Stimulated activated CD4-positive, alpha-beta T cell treated with anti-CD3 and anti-CD28 coated beads, TNF-alpha, amount 100 ng/mL, for 4 hours (primary cell): ENCODE results near the gene TPSD1.
"Not testable (repeated sequence)": the region's sequence is repeated elsewhere in the genome, so short reads cannot be mapped to it uniquely, and the experiment has no call there.

ENCODE experiments used
- DNase-seq, 3 experiments: peaks; one replicate each; pipeline ENCODE4 v3.0.0-alpha.2; 2020; ENCODE audit warnings: low read depth in 3 of 3

Gene TPSD1

GRCh38 chr16:1255276-1256122, at the start of gene TPSD1:
Gene TPSD1, plus strand, starts transcription at chr16:1256069. Its CDS starts 212 bp downstream, at chr16:1256281.
- DNase-seq = not testable (repeated sequence)

- DNase-seq = no peak
Measured at GRCh38 chr16:1206326-1206725, 49.5 kb upstream of the TPSD1 start.

- no peak for DNase-seq
Measured at GRCh38 chr16:1206786-1207185, 49.1 kb upstream of the TPSD1 start.

- DNase-seq = no peak
Measured at GRCh38 chr16:1208239-1208830, 47.5 kb upstream of the TPSD1 start.

GRCh38 chr16:1209081-1209480, 46.8 kb upstream of the TPSD1 start:
- DNase-seq = no peak

- no peak for DNase-seq
Measured at GRCh38 chr16:1210461-1210860, 45.4 kb upstream of the TPSD1 start.

GRCh38 chr16:1211451-1212268, 44.2 kb upstream of the TPSD1 start:
- DNase-seq = no peak

GRCh38 chr16:1212616-1213194, 43.2 kb upstream of the TPSD1 start:
- no peak for DNase-seq

- DNase-seq = no peak
Measured at GRCh38 chr16:1213231-1213630, 42.6 kb upstream of the TPSD1 start.

- no peak for DNase-seq
Measured at GRCh38 chr16:1213796-1214372, 42.0 kb upstream of the TPSD1 start.

- DNase-seq = no peak
Measured at GRCh38 chr16:1214719-1215118, 41.1 kb upstream of the TPSD1 start.

GRCh38 chr16:1215574-1216295, 40.1 kb upstream of the TPSD1 start:
- no peak for DNase-seq

- no peak for DNase-seq
Measured at GRCh38 chr16:1216296-1216619, 39.6 kb upstream of the TPSD1 start.

- no peak for DNase-seq
Measured at GRCh38 chr16:1216681-1217400, 39.0 kb upstream of the TPSD1 start.

GRCh38 chr16:1217526-1217925, 38.3 kb upstream of the TPSD1 start:
- no peak for DNase-seq

- DNase-seq = no peak
Measured at GRCh38 chr16:1218061-1218929, 37.6 kb upstream of the TPSD1 start.

GRCh38 chr16:1218930-1219611, 36.8 kb upstream of the TPSD1 start:
- no peak for DNase-seq

GRCh38 chr16:1220098-1220728, 35.7 kb upstream of the TPSD1 start:
- DNase-seq = no peak
